Kidney epithelial cell (primary cell): ENCODE data around the gene MMP7. TPM values are rescaled to one million over a fixed set of nuclear protein-coding genes. Genes with fewer than 3 reads are reported as not detected.
"Not testable (repeated sequence)": the region's sequence is repeated elsewhere in the genome, so short reads cannot be mapped to it uniquely, and the experiment has no call there.

Experiments used
- DNase-seq: peaks from one replicate; pipeline ENCODE4 v3.0.0-alpha.2; 2010; ENCODE audit warnings: low read depth
- H3K27me3 ChIP-seq: 2 replicates; pipeline ENCODE4 v1.6.0; 2011; ENCODE audit warnings: low read length; ENCODE audit not compliant: control insufficient read depth, insufficient read depth
- H3K36me3 ChIP-seq: 2 replicates; pipeline ENCODE4 v1.5.1; 2011; ENCODE audit warnings: low read length; ENCODE audit not compliant: control insufficient read depth, insufficient read depth
- H3K4me3 ChIP-seq: 2 replicates; pipeline ENCODE4 v1.5.1; 2011; ENCODE audit warnings: low read depth, mild to moderate bottlenecking, control low read depth, low read length
- CTCF ChIP-seq: IDR thresholded peaks from 2 replicates; pipeline ENCODE4 v1.5.1; 2011; ENCODE audit warnings: mild to moderate bottlenecking, moderate library complexity, low read length, control low read depth, inconsistent platforms; ENCODE audit not compliant: insufficient read depth, poor library complexity, severe bottlenecking
- total RNA-seq: library from RNA; depleted of rRNA; stranded (reverse); fragments of >200 nt; gene quantifications from 2 replicates; pipeline ENCODE4 v1.2.3, GENCODE V29; 2015

The MMP7 gene
- total RNA-seq, 1 donor from 2014 or later: 312 TPM

GRCh38 chr11:102516179-102516578 lies 14.4 kb downstream of the MMP7 start:
- no peaks in the 10 kb centered on the region for H3K36me3 ChIP-seq
- no peaks in the 10 kb centered on the region for H3K27me3 ChIP-seq
- no peak overlapping the region for H3K4me3 ChIP-seq
- no peak for DNase-seq
- TF ChIP-seq CTCF: no peak

- Histone ChIP-seq H3K27me3 (no peaks in the 10 kb centered on the region), H3K36me3 (no peaks in the 10 kb centered on the region), H3K4me3 (no peak overlapping the region)
- DNase-seq: no peak
- no peak for TF ChIP-seq CTCF
These were observed 16.7 kb downstream of the MMP7 start for GRCh38 chr11:102513869-102514268.

GRCh38 chr11:102510439-102511135 lies 20.0 kb downstream of the MMP7 start:
- H3K4me3 ChIP-seq: no peak overlapping the region
- H3K36me3 ChIP-seq: no peaks in the 10 kb centered on the region
- TF ChIP-seq CTCF: no peak
- H3K27me3 ChIP-seq: no peaks in the 10 kb centered on the region
- DNase-seq: no peak

- H3K36me3 ChIP-seq, DNase-seq, H3K4me3 ChIP-seq, H3K27me3 ChIP-seq: not testable (repeated sequence)
These were observed 27.7 kb downstream of the MMP7 start for GRCh38 chr11:102502831-102503230.

- no peaks in the 10 kb centered on the region for H3K27me3 ChIP-seq
- no peak for TF ChIP-seq CTCF
- no peaks in the 10 kb centered on the region for H3K36me3 ChIP-seq
- no peak overlapping the region for H3K4me3 ChIP-seq
- no peak for DNase-seq
These were observed 29.7 kb downstream of the MMP7 start for GRCh38 chr11:102500829-102501228.

GRCh38 chr11:102499931-102500330 lies 30.6 kb downstream of the MMP7 start:
- no peak for DNase-seq
- no peak for TF ChIP-seq CTCF
- no peak overlapping the region for H3K4me3 ChIP-seq
- no peaks in the 10 kb centered on the region for H3K36me3 ChIP-seq
- H3K27me3 ChIP-seq: no peaks in the 10 kb centered on the region
